DOHH2 (cell line): ENCODE measurements around the gene NEGR1.

ENCODE experiments used
- CTCF ChIP-seq: fragments of 200-600 bp; sonication (generic); IDR thresholded peaks from one replicate; pipeline ENCODE4 v1.5.1; 2014; ENCODE audit warnings: antibody characterized with exemption, mild to moderate bottlenecking, low read depth, low read length; ENCODE audit not compliant: poor library complexity, severe bottlenecking
- EZH2phosphoT487 ChIP-seq: fragments of 200-600 bp; sonication (generic); IDR thresholded peaks from 2 replicates; pipeline ENCODE4 v1.6.1; 2017; ENCODE audit warnings: borderline replicate concordance, mild to moderate bottlenecking, antibody characterized with exemption, low read length, moderate library complexity, mixed read lengths

- TF ChIP-seq CTCF (no peak), EZH2phosphoT487 (no peak)
These were observed 42.1 kb upstream of the NEGR1 start for GRCh38 chr1:72324451-72324850.
